Activated T-cell treated with anti-CD3 and anti-CD28 coated beads, Interleukin-2, amount 50 U/mL, for 1 hour (primary cell): ENCODE data around the gene MTFMT.
"Not testable (repeated sequence)": the region's sequence is repeated elsewhere in the genome, so short reads cannot be mapped to it uniquely, and the experiment has no call there.

Experiments
- DNase-seq: peaks from one replicate; pipeline ENCODE4 v3.0.0-alpha.2; 2020

The MTFMT gene

GRCh38 chr15:65034719-65035118 is 5.3 kb upstream of the MTFMT start:
- no peak for DNase-seq

GRCh38 chr15:65033659-65034269 is 4.3 kb upstream of the MTFMT start:
- no peak for DNase-seq

- DNase-seq: peak; percentile 44
Measured at GRCh38 chr15:65032801-65033537, 3.5 kb upstream of the MTFMT start.

GRCh38 chr15:65029736-65030208 is 333 bp upstream of the MTFMT start:
- peak; percentile 24 for DNase-seq

- DNase-seq: no peak
Measured at GRCh38 chr15:65028338-65028737, 1.1 kb downstream of the MTFMT start.

- DNase-seq: no peak
Measured at GRCh38 chr15:65027593-65027992, 1.8 kb downstream of the MTFMT start.

DNA sequence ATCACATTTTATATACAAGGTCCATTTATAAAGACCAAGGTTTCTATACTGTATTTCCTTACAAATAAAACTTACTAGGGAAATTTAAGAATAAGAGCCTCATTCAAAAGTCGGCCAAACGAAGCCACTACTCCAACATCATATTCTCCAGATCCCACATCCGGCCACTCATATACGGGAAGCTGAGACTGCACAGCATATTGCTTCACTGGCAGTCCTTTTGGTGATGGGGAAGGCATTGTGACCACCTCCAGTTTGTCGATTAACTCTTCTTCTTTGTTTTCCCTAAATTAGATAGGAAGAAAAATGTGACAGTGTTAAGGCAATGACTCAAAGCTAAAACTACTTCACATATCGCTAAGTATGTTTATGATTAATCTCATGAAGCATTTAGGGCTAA is 2.7 kb downstream of the MTFMT start:
- no peak for DNase-seq

GRCh38 chr15:65021488-65021887 is 8.0 kb downstream of the MTFMT start:
- no peak for DNase-seq

GRCh38 chr15:65020419-65020818 is 9.0 kb downstream of the MTFMT start:
- DNase-seq: no peak

DNA sequence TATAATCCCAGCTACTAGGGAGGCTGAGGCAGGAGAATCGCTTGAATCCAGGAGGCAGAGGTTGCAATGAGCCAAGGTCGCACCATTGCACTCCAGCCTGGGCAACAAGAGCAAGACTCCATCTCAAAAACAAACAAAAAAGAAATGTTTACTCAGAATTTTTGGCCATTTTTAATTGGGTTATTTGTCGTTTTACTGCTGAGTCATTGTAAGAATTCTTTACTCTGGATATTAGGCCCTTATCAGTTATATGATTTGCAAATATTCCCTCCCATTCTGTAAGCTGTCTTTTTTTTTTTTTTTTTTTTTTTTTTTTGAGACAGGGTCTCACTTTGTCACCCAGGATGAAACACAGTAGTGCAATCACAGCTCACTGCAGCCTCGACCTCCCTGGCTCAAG is 18.2 kb downstream of the MTFMT start:
- not testable (repeated sequence) for DNase-seq

DNA sequence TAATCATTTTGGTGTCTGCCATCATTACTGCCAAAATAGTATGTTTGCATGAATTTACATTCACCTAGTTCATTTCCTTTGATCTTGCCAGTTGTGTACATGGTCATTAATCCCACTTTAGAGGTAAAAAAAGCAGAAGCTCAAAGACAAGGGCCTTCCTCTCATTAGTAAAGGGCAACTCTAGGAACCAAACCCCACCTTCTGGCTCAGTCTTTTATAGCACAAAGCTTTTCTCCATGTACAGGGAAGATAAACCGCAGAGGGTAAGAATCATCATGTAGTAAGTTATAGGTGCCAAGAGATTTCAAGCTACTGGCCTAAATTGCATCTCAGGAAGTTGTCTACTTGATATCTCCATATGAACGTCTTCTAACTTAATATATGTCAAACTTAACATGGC is 20.5 kb downstream of the MTFMT start:
- no peak for DNase-seq

- no peak for DNase-seq
Measured at GRCh38 chr15:65006876-65007275, 22.6 kb downstream of the MTFMT start.

DNA sequence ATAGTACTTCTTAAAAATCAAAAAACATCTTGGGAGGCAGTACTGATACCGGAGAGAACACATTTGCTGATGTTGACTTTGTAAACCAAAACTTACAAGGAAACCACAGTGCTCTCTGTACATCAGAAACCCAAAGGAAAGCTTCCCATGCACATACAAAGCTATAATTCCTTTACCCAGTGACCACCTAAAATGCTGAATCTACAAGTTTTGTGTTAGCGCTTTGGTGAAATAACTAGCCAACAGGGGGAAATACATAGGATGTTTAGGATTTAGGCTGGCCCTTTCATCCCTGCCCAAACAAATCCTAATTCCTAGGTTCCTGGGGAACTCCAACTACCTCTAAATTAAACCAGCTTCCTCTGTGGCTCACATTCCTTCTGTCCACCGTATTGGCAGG is 24.4 kb downstream of the MTFMT start:
- no peak for DNase-seq

DNA sequence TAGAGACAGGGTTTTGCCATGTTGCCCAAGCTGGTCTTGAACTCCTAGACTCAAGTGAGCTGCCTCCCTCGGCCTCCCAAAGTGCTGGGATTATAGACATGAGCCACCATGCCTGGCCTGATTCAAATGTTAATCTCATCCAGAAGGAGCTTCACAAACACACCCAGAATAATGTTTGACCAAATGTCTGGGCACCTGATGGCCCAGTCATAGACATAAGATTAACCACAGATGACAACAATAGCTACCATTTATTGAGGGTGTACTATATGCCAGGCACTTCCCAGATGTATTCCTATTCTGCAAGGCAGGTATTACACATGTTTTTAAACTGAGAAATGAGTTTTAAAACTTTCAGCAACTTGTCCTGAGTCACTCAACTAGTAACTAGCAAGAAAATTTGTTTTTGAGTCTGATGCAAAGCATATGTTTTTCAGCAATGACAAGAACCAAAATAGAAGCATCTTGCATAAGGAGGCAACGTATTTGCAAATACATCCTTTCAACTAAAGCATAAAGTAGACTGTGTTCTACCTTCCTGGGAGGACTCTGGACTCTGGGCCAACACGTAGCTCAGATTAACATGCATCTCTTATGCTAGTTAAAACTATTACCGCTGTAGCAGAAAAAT is 31.6 kb downstream of the MTFMT start:
- no peak for DNase-seq

- no peak for DNase-seq
Measured at GRCh38 chr15:64997066-64997465, 32.4 kb downstream of the MTFMT start.

GRCh38 chr15:64993290-64993689 is 36.1 kb downstream of the MTFMT start:
- DNase-seq: no peak

GRCh38 chr15:64991536-64992135 is 37.8 kb downstream of the MTFMT start:
- no peak for DNase-seq

DNA sequence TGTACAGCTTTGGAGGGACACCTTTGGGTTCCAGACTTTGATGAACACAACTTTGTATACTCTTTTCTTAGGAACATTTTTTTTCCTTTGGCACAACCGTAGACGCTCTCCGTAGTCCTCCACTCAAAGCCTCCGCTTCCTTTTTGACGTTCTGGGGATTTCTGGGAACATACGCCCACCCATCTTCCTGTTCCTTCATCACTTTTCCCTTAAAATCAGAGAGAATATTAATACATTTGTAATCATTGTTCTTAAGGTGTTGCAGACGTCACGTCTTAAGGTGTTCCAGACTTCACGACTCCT is 39.3 kb downstream of the MTFMT start:
- DNase-seq: no peak

- DNase-seq: peak; percentile 90
Measured at GRCh38 chr15:64989416-64990167, 39.8 kb downstream of the MTFMT start, which contains the start of gene SPG21. TSS of gene SPG21 (minus strand) at chr15:64989914. CDS start at chr15:64983569, 6,345 bp downstream.

DNA sequence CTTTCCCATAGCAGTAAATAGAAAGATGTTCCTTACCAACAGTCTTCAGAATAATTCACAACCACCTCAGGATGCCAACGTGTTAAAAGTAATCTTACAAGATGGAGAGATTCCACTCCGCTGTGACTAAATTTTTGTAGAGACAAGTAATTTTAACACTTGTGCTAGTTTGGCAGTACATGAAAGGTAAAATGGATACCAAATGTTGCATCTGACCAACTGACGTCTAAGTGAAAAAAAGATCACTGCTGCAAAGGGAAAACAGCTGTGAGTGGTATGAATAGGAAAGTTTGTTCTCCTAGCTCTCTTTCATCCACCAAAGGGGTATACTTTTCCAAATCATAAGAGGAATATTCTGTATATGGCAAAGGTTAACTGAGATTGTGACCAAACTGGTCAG is 42.3 kb downstream of the MTFMT start:
- no peak for DNase-seq

DNA sequence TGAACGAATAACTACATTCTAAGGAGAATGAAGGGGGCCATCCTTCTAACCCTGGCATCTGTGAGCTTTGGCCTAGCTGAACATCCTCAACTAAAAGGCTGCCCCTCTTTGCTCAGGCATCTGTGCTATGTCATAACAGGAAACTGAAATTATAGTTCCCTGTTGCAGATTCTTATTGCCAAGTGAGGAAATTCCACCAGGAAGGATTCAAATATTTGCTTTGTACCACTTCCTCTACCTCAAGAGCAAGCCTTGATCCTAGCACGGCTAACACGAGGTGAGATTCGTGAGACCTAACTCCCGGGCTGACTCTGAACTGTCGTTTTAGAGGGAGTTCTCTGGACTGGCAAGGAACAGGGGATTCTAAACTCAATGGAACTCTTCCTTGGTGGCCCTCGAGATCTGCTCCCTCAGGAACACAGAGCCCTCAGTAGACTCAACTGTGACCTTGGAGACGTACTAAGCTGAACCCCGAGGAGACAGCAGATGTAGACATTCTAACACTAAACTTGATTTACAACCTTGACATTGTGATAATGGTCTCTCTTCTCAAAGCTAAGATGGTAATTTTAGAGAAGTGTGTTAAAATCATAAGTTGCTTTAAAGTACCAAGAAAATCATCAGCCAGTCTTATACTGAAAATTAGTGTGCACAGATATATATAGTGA is 43.9 kb downstream of the MTFMT start:
- no peak for DNase-seq

DNA sequence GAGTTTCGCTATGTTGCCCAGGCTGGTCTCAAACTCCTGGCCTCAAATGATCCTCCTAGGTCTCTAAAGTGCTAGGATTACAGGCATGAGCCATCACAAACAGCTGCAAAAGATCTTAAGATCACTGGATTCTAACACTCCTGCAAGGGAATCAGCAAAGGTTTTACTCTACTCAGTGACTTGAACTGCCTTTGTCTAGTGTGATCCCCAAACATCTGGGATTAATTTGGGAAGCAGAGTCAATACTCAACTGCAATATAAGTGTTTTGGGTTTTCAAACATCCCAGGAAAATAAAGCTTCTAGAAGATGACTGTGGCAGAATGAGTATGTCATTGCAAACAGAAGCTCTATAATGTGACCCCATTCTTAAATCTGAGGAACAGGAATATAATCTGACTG is 47.0 kb downstream of the MTFMT start:
- DNase-seq: no peak
